ENCODE measurements around the gene IKZF1. TPM values are rescaled to one million over a fixed set of nuclear protein-coding genes. Genes with fewer than 3 reads are reported as not detected.

Gene IKZF1
- total RNA-seq, 1 donor from 2014 or later = 40.9 TPM

DNA sequence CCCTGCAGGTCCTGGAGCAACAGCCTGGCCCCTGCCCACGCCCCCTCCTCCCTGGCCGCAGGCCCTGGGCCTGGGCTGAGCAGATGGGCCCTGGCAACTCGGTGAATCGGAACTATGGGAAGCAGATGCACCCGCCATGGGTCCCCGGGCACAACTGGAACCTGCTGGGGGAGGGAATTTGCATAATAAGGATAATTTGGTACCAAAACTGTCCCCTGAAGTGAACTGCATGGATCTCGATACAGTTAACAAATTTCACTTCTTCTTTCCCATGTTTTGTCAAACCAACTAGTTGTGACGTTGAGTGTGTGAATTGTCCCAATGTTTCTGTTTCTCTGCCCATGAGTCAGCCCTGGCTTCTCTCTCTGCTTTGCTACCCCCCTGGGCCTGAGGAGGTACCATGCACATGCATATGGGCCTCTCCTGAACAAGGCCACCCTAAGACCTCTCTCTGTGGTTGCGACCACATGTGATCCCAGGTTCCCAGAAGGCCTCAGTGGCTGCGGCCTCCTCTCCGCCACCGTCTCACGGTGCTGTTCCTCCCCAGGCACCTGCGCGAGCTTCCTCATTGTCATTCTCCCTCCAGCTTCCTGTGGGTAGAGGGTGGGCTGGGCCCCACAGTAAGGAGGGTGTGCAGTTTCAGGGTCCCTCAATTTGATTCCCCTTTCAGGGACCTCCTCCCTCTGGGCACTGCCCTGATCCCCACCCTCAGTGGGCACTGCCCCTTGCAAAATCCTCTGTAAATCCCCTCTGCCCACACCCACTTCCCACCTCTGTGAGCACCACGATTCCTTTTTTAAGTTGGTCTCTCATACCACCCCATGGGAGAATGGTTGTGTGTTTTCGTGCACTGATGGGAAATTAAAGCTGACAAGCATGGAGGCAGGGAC is 105.6 kb downstream of the IKZF1 start:
- DNase-seq (ENCODE audit: low spot score) = no peak

DNA sequence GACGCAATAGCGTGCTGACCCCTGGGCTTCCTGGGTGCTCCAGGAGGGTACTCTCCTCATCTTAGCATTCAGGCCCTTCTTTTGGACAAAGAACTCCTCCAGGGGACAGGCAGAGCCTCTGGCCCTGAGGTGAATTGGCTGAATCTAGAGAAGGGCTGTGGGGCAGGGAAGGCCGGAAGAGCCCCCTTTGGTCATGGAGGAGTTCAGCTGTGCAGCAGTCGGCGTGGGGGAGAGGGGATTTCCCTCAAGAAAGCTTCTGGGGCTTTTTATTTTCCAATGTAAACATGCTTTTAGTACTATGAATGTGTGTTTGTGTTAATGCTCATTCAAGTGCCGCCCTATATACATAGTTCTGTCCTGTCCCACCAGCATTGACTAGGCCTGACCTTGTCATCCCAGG is 106.8 kb downstream of the IKZF1 start:
- no peak for DNase-seq (ENCODE audit: low spot score)

DNA sequence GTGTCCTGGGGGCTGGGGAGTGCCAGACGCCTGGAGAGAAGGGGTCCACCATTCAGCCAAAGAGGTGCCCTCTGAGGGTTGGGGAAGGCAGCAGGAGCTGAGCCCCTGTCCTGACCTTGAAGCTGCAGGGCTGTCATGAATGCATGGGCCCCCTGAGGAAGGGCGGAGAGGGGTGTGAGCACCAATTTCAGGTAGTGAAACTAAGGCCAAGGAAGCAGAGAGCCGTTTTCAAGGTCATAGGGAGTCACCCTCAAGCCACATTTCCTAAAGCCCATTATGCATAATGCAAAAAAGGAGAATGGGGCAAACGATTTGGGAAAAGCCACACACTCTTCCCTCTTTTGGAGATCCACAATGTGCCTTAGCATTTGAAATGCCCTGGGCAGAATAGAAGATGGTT is 108.5 kb downstream of the IKZF1 start:
- DNase-seq (ENCODE audit: low spot score) = no peak

DNA sequence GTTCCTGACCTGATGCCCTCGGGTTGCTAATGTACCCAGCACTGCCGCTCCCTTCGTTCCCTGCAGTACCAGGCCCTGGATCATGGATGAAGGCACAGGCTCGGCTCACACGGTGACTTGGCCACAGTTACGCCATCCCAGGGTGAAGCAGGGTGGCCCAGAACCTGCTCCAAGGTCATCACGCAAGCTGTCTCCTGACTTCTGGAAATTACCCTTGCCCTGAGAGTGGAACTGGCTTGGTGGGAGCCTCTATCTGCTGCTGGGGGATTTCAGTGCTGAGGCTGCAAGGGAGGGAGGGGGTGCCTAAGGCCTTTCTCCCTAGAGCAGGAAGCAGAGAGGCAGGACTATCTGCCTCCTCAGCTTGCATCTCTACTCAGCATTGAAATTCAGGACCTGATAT is 109.0 kb downstream of the IKZF1 start:
- no peak for DNase-seq (ENCODE audit: low spot score)

DNA sequence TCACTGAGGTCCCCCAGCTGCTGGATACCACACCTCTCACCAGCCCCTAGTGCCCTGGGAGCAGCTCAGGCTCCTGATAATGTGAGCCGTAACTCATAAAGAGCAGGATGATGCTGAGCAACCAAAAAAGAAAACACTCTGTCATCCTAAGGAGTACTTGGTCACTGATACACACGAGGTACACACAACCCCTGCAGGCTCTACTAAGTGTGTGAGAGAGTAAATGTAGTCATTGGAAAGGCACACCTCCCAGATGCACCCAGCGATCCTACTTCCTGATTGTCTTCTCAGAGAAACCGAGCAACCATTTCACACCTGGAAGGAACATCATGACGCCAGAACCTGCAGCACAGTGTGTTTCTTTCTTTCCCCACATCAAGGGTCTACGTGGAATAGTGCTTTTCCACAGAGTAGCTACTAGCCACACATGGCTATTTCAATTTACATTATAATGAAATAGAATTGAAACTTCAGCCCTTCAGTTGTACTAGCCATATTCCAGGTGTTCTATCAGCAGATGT is 111.4 kb downstream of the IKZF1 start:
- no peak for DNase-seq (ENCODE audit: low spot score)

DNA sequence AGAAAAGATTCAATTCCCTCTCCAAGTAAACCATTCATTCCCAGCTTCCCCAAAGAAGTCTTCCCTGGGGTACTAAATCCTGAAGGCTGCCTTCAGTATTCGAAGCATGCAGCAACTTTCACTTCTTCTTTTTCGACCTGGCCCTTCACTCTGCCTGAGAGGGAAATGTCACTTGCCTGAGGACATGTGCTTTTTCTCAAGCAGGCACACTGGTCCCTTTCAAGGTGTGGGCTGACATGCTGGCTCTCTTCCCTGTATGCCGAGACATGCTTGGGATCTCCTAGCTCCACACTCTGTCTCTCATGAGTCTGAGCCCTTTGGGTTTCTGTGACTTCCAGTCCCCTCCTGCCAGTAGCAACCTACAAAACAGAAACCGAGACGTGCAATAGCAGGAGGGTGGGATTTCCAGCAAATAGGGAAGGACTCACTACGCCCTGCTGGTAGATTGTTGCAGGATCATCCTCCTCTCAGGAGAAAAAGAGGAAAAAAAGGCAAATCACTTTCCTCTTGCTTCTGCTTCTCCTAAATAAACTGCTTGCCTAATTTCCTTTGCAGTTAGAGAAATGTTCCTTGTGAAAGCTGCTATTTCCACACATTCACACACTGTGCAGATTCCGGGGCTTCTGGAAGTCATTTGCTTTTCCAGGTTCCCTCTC is 112.1 kb downstream of the IKZF1 start:
- peak; percentile 26 for DNase-seq (ENCODE audit: low spot score)

DNA sequence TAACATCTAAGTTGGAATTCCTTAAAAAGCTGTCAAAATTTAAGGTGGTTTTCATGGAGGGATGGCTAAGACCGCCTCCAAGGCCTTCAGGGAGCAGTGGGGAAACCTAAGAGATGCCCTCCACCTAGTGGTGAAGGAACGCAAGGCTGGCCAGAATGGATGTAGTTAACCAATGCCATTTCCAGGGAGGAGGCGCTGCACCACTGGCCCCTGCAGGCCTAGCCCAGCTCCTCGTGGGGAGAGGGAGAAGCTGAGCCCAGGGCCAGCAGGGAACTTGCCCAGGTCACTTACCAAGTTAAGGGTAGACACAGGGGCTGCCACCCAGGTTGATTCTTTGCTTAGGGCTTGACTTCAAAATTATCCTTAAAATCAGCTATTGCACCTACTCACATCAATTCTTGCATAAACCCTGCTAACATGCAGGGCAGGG is 113.6 kb downstream of the IKZF1 start:
- DNase-seq (ENCODE audit: low spot score) = peak; percentile 82

DNA sequence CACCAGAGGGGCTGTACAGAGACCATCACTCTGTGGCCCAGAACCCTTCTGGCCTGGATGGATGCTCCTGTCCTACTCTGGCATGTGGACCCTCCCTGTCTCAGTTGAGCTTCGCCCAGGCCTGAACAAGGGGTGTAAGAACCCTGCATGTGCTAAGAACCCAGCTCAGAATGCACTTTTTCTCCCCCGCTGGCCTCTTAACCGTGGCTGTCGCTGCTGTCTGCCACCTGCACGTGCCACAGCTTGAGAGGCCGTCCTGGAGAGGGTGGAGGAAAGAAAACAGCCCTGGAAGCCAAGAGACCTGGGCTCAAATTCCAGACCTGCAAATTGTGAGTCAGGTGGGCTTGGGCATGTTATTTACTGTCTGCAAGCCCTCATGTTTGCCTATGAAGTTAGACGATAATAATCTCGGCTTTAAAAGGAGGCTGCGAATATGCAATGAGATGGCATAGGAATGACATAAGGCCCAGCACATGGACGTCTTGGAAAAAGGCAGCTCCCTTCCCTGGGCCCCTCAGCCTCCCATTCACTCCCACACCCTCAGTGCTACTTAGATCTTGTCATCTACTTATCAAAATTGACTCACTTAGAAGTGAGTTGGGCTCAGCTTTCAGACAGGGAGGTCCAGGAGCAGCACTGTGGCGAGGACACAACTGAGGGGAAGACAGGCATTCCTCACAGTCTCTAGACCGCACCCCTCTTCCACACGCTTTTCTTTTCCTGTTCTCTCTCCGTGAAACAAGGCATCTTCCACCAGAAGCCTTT is 114.2 kb downstream of the IKZF1 start:
- no peak for DNase-seq (ENCODE audit: low spot score)

DNA sequence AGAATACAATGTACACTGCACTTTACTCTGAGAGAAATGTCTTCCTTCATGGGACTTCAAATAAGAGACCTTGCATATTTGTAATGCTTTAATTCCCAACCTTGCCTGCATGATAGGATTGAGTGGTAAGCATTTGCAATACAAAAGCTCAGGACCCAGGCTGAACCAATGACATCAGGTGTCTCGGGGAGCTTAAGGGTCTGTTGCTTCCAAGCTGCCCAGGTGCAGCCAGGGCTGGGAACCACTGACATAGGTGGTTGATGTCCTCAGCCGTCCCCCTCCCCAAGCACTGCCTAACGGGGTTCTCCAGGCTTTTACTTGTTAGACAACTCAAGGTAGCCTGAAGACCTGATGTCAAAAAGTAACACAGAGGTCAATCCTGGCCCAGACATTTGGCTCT is 116.5 kb downstream of the IKZF1 start:
- DNase-seq (ENCODE audit: low spot score) = no peak

DNA sequence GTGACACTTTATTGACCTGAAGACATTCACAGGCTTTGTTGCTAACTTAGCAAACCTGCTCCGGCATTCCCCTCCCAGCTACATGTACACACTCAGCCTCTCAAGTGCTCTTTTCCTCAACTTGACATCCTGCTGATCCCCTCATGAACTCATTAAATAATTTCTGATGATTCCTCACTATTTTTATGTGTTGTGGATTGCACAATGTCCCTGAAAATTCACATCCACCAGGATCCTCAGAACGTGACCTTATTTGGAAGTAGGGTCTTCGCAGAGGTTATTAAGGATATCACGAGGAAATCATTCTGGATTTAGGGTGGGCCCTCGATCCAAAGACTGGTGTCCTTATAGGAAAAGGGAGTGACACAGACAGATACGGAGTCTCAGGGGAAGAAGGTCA is 118.3 kb downstream of the IKZF1 start:
- DNase-seq (ENCODE audit: low spot score) = no peak

DNA sequence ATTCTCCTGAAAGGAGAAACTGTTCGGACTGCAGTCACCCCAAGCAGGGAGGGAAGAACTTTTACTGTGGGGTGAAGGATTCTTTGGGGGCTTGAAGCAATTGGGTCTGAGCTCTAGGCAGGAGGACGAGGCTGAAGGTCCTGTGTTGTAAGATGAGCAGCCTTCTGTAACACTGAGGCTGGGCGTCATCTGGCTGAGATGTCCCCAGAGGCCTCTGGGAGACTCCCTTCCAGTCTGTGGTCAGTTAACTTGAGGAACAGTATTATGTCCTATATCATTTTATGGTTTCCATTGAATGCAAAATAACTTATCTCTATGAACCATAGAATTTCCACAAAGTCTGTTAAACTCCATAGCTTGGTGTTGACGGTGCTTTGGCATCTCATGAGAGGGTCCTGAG is 119.3 kb downstream of the IKZF1 start:
- no peak for DNase-seq (ENCODE audit: low spot score)

DNA sequence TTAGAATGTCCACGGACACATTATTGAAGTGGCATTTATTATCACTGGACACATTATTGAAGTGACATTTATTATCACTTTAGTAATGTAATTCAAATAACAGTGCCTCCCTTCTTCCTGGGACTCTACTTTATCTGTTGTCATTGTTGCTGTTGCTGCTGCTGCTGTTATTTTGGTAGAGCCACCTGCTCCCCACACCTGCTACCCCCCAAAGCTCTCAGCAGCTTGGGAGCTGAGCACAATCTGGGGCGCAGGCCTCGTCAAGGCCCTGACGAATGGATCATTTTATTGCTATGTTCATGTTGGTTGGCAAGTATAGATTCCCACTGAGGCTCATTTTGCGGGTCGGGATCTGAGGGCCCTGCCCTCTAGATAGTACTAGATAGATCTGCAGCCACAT is 120.8 kb downstream of the IKZF1 start:
- DNase-seq (ENCODE audit: low spot score) = no peak

DNA sequence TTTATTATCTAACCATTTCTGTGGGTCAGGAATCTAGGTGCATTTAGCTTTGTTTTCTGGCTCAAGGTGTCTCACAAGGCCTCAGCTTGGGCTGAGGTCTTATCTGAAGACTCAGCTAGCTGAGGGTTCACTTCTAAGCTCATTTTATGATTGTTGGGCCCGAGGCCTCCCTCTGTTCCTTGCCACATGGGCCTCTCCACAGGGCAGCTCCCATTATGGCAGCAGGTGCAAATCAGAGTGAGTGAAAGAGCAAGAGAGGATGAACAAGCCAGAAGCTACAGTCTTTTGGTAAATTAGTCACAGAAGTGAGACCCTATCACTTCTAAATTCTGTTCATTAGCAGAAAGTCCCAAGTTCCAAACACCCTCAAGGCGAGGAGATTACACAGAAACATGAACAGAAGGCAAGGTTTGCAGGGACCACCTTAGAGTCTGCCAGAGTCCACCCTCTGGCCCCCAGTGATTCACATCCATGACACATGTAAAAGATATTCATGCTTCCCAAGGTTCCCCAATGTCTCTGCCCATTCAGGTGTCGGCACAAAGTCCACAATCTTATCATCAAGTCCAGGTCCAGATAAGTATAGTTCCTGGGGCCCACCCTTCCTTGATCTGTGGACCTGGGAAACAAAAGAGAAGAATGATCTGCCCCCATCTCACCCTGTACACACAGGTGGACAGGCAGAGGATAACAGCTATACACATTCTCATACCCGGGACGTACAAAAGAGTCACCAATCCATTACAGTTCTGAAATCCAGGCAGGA is 121.9 kb downstream of the IKZF1 start:
- no peak for DNase-seq (ENCODE audit: low spot score)

DNA sequence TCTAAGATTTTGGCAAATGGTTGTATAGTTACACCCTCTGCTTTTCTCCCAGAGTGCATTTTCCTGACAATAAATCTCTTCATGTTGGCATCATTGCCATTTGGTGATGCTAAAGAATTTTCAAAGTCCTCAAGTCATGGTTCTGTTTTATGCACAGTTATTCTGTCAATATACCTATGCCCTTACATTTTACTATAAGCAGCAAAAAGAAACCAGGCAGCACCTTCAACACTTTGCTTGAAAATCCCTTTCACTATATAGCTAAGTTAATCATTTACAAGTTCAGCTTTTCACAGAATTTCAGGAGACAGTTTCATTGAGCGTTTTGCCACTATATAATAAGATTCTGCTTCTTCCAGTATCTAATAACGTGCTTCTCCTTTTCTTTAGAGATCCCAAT is 123.0 kb downstream of the IKZF1 start:
- no peak for DNase-seq (ENCODE audit: low spot score)

DNA sequence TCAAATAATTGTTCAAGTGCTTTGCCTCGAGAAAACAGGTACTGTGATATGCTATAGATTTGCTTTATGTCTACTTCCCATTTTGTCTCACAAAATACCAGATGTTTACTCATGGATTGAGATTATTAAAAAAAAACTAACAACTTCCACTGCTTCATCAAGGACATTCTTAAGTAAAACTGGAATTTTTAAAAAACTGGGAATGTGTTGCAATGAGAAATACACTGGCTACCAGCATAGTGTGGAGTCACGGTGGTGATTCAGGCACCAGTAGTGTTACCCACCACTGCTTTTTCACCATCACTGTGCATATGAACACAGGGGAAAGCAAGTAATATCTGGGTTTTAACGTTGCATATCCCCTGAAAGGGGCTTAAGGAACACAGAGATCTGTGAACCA is 124.4 kb downstream of the IKZF1 start:
- no peak for DNase-seq (ENCODE audit: low spot score)

DNA sequence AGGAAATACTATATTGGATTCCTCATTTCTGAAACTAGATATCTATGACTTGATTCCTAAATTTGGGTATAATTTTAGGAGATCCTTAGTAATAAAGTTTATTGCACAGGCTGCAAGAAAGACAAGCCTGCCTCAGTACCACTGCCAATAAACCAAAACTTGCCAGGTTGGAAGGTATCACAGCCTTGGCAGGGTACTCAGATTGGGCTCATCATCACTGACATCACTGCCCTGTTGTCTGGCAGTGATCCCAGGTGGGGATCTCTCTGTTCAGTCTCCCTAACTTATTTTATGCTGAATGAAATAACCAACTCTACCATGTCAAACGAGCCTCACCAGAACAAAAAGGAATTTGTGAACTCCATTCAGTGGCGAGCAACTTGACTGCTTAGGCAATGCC is 126.8 kb downstream of the IKZF1 start:
- no peak for DNase-seq (ENCODE audit: low spot score)

DNA sequence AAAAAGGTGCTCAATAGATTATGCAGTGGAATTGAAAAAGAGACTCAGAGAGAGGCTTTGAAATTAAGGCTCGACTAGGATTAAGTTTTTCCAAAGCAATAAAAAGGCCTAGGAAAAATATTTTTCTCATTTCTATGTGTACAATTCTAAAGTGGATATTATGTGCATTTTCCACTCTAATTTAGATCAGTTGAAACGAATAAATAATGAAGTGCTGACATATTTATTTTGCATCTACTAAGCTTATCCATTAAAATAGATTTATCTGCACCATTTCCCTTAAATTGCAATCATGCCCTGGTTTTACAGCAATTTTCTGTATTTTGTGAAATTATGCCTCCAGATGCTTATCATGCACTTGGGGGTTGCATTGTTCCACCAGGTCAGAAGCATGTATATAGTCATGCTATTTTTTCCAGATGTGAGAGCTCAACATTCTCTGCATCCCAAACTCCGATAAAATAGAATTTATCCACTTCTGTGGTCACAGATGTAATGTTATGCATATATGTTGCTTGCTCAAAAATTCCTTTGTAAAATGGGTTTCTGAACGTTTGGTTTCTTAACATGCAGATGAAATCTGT is 127.3 kb downstream of the IKZF1 start:
- DNase-seq (ENCODE audit: low spot score) = no peak

DNA sequence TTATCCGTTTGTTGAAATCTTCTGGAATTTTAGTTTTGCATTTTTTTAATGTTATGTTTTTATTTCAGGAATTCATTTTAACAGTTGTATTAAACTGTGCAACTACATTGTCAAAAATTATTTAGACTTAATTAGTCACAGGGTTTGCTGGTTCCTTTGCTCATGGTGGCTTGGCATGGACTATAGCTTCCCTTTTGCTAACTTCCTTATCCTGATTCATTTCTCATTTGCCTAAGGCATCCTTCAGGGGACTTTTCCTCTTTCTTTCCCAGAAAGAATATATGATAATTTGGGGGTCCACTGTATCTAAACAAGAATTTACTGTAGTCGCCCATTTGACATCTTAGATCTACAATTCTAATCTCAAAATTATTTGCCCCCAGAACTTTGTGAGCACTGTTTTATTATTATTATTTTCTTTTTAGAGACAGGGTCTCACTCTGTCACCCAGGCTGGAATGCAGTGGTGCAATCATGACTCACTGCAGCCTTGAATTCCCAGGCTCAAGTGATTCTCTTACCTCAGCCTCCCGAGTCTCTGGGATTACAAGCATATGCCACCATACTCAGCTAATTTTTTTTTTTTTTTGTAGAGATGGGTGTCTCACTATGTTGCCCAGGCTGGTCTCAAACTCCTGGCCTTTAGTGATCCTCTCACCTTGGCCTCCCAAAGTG is 131.8 kb downstream of the IKZF1 start:
- DNase-seq (ENCODE audit: low spot score) = no peak

DNA sequence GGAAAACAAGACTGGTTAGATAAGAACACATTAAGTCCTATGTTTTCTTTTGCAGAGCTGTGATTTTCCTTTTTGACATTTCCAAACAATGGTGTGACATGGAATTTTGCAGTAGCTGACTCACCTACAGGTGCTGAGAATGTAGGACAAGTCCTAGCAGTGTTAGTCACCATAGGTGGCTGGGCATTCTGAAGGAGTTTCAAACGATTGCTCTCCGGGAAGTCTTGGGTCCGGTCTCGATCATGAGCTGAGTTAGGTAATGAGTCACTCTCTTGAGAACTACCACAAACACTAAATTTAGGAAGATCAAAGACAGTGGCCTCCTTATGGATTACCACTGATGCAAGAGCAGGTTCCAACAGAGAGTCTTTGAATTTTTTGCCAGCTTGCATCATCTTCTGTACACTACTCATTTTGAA is 142.0 kb downstream of the IKZF1 start:
- DNase-seq (ENCODE audit: low spot score) = peak; percentile 33

DNA sequence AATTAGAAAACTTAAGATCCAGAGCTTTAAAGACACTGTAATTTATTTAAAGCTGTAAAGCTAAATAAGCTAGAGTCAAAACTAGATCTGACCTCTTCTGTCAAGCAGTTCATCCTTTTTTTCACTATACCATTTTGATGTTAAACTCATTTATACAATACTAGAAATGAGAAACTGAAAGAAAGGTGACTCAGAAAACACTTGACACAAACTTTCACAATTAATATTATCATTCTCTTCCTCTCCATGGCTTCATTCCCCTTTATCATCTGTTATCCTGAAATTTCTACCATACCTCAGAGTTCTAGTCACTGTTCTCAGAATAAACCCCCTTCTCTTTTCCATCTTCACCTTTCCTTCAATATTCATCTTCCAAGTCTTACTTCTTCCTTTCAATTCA is 144.3 kb downstream of the IKZF1 start:
- no peak for DNase-seq (ENCODE audit: low spot score)

DNA sequence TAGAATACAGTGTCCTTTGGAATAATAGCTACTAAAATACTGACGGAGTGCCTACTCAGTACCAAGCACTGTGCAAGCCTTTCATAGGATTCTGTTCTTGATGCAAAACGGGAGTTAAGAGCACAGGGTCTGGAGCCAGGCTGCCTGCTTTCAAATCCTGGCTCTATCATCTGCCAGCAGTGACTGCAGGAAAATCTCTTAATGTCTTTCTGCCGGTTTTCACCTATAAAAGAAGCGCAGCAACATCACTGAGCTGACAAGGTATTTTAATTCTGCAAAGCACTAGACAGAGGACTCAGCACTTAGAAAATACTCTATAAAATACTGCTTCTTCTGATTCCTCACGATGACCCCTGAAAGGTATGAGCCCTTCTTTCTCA is 145.0 kb downstream of the IKZF1 start:
- no peak for DNase-seq (ENCODE audit: low spot score)
